ENCODE data around the gene HOXA5.

DNA sequence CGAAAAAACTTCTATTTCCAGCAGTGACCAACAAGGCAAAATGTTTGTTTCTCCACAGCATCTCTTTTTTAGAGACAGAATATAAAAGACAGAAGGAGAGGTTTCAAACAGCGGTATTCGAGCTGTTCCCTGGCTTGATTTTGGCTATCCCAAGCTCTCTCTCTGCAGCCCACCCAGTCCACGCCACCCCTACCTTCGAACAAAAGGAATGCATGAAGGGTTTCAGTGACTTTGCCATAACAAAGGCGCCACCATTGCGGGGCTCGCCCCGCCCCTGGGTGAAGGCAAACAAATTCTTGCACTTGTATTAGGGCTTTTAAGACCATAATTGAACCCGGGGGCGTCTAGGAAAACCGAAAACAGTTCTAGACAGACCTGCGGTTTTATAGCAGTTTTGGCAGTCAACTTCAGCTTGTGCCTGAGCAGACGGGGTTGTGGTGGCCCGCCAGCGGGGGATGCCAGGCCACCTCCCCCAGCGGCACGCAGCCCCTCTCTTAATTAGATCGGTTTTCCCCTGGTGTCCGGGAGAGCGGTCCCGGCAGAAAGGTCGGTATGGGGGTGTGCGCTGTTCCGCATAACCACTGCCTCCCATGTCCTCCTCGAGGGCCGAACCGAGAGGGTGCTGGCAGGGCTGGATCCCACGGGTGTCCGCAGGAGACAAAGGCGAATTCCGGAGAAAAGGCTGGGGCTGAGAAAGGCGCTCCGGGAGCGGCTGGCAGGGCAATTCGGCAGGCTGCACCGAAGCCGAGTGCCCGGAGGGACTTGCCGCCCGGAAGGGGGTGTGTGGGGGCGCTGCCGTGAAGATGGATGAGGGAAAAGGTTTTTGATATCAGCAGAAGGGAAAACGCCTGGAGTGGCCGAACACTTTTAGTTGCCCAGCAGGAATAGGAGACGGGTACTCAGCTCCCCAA, 44.2 kb upstream of the HOXA5 start:
- TF ChIP-seq, protein P1, sequence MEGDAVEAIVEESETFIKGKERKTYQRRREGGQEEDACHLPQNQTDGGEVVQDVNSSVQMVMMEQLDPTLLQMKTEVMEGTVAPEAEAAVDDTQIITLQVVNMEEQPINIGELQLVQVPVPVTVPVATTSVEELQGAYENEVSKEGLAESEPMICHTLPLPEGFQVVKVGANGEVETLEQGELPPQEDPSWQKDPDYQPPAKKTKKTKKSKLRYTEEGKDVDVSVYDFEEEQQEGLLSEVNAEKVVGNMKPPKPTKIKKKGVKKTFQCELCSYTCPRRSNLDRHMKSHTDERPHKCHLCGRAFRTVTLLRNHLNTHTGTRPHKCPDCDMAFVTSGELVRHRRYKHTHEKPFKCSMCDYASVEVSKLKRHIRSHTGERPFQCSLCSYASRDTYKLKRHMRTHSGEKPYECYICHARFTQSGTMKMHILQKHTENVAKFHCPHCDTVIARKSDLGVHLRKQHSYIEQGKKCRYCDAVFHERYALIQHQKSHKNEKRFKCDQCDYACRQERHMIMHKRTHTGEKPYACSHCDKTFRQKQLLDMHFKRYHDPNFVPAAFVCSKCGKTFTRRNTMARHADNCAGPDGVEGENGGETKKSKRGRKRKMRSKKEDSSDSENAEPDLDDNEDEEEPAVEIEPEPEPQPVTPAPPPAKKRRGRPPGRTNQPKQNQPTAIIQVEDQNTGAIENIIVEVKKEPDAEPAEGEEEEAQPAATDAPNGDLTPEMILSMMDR (IDR thresholded peaks at IDR 0.05): no peak
- TF ChIP-seq POLR2A (IDR thresholded peaks at IDR 0.05) (no peak), POLR2AphosphoS5 (IDR thresholded peaks at IDR 0.05) (no peak), EP300 (IDR thresholded peaks at IDR 0.05) (no peak)
